ENCODE measurements around the gene KIAA1217. TPM values are rescaled to one million over a fixed set of nuclear protein-coding genes. Genes with fewer than 3 reads are reported as not detected.

KIAA1217 gene
- total RNA-seq, 6 experiments from 2014 or later = 10.4 to 25.5 (median 14.9) TPM

- Histone ChIP-seq H3K36me3 (no peaks in the 10 kb centered on the region), H3K4me3 (no peak overlapping the region), H3K9me3 (no peaks in the 10 kb centered on the region), H3K4me1 (peaks cover 0 to 11% (median 0%) of the 10 kb centered on the region in 4 donors), H3K27me3 (no peaks in the 10 kb centered on the region), H3K27ac (no peak overlapping the region)
- no peak for TF ChIP-seq CTCF (IDR thresholded peaks at IDR 0.05)
- TF ChIP-seq POLR2A (IDR thresholded peaks at IDR 0.05) = no peak
- no peak for DNase-seq
- no peak for ATAC-seq
- intact Hi-C loops (cut with DNase I) = no loop called here
Observed at GRCh38 chr10:24407928-24408327, 199.0 kb downstream of the KIAA1217 start.

GRCh38 chr10:24408365-24408764 is 199.4 kb downstream of the KIAA1217 start:
- Histone ChIP-seq H3K27ac (no peak overlapping the region), H3K36me3 (no peaks in the 10 kb centered on the region), H3K27me3 (no peaks in the 10 kb centered on the region), H3K4me3 (no peak overlapping the region), H3K9me3 (no peaks in the 10 kb centered on the region), H3K4me1 (peaks cover 0 to 11% (median 0%) of the 10 kb centered on the region in 4 donors)
- TF ChIP-seq POLR2A (IDR thresholded peaks at IDR 0.05) (no peak), CTCF (IDR thresholded peaks at IDR 0.05) (no peak)
- no peak for DNase-seq
- WGBS (ENCODE audit: insufficient coverage, low coverage, low lambda C conversion rate, missing lambda C conversion rate) = 95% methylated on average over 2 of the region's 2 CpGs
- ATAC-seq = no peak
- intact Hi-C loops (cut with DNase I) = no loop called here

- Histone ChIP-seq H3K4me1 (no peaks in the 10 kb centered on the region), H3K27me3 (no peaks in the 10 kb centered on the region), H3K9me3 (no peaks in the 10 kb centered on the region), H3K36me3 (no peaks in the 10 kb centered on the region), H3K4me3 (no peak overlapping the region), H3K27ac (no peak overlapping the region)
- intact Hi-C loops (cut with DNase I) = no loop called here
- WGBS (ENCODE audit: insufficient coverage, low coverage, low lambda C conversion rate, missing lambda C conversion rate) = 74% methylated on average over 6 of the region's 6 CpGs
- TF ChIP-seq CTCF (IDR thresholded peaks at IDR 0.05) (no peak), POLR2A (IDR thresholded peaks at IDR 0.05) (no peak)
- ATAC-seq = no peak
- DNase-seq = no peak
Observed at GRCh38 chr10:24414597-24414996, 205.7 kb downstream of the KIAA1217 start.

- Histone ChIP-seq H3K36me3 (no peaks in the 10 kb centered on the region), H3K9me3 (no peaks in the 10 kb centered on the region), H3K27me3 (no peaks in the 10 kb centered on the region), H3K27ac (no peak overlapping the region), H3K4me1 (no peaks in the 10 kb centered on the region), H3K4me3 (no peak overlapping the region)
- 76% methylated on average over 2 of the region's 5 CpGs for WGBS (ENCODE audit: insufficient coverage, low coverage, low lambda C conversion rate, missing lambda C conversion rate)
- intact Hi-C loops (cut with DNase I) = no loop called here
- peak; percentile 41 to 53 (median 48) for ATAC-seq
- TF ChIP-seq POLR2A (IDR thresholded peaks at IDR 0.05) (no peak), CTCF (IDR thresholded peaks at IDR 0.05) (no peak)
- DNase-seq = peak; percentile 36 to 58 (median 56)
Observed at GRCh38 chr10:24415455-24416125, 206.7 kb downstream of the KIAA1217 start.
